Neural progenitor cell (in vitro differentiated cells): ENCODE measurements around the gene SLC11A2. TPM values are rescaled to one million over a fixed set of nuclear protein-coding genes. Genes with fewer than 3 reads are reported as not detected.

ENCODE experiments used
- DNase-seq: peaks from one replicate; pipeline ENCODE4 v3.0.0-alpha.2; 2016; ENCODE audit warnings: low spot score
- H2AFZ ChIP-seq: fragments of 200-600 bp; sonication (generic); replicated peaks from 2 replicates; pipeline ENCODE4 v1.6.1; 2016; ENCODE audit warnings: antibody characterized with exemption
- H3F3A ChIP-seq: fragments of 200-600 bp; sonication (generic); 2 replicates; pipeline ENCODE4 v1.6.1; 2016; ENCODE audit warnings: antibody characterized with exemption, low read depth
- H3K27ac ChIP-seq: fragments of 200-600 bp; sonication (generic); 2 replicates; pipeline ENCODE4 v1.5.1; 2016; ENCODE audit warnings: mild to moderate bottlenecking
- H3K27me3 ChIP-seq: fragments of 200-600 bp; sonication (generic); 2 replicates; pipeline ENCODE4 v1.6.1; 2016; ENCODE audit warnings: mild to moderate bottlenecking, moderate library complexity
- H3K36me3 ChIP-seq: fragments of 200-600 bp; sonication (generic); 2 replicates; pipeline ENCODE4 v1.5.1; 2016
- H3K4me1 ChIP-seq: fragments of 200-600 bp; sonication (generic); 2 replicates; pipeline ENCODE4 v1.6.1; 2016; ENCODE audit warnings: mixed run types
- H3K4me2 ChIP-seq: fragments of 200-600 bp; sonication (generic); 2 replicates; pipeline ENCODE4 v1.6.1; 2016
- H3K4me3 ChIP-seq: fragments of 200-600 bp; sonication (generic); 2 replicates; pipeline ENCODE4 v1.5.1; 2016
- H3K79me2 ChIP-seq: fragments of 200-600 bp; sonication (generic); 2 replicates; pipeline ENCODE4 v1.6.1; 2016; ENCODE audit warnings: low read depth
- H3K9ac ChIP-seq: fragments of 200-600 bp; sonication (generic); 2 replicates; pipeline ENCODE4 v1.6.1; 2016
- H3K9me3 ChIP-seq: fragments of 200-600 bp; sonication (generic); 2 replicates; pipeline ENCODE4 v1.5.1; 2016; ENCODE audit warnings: low read depth
- H4K20me1 ChIP-seq: fragments of 200-600 bp; sonication (generic); 2 replicates; pipeline ENCODE4 v1.6.1; 2016; ENCODE audit warnings: low read depth
- H3K27ac Mint-ChIP-seq: 3 replicates; pipeline ENCODE4 v1.8.0; 2021; ENCODE audit warnings: mixed read lengths
- H3K27me3 Mint-ChIP-seq: 2 replicates; pipeline ENCODE4 v1.8.0; 2022; ENCODE audit warnings: low read depth, mild to moderate bottlenecking, inconsistent platforms, moderate library complexity, mixed read lengths; ENCODE audit not compliant: insufficient read depth
- H3K36me3 Mint-ChIP-seq: 3 replicates; pipeline ENCODE4 v1.8.0; 2021; ENCODE audit warnings: mixed read lengths
- H3K4me1 Mint-ChIP-seq: 3 replicates; pipeline ENCODE4 v1.8.0; 2021; ENCODE audit warnings: mixed read lengths
- H3K4me3 Mint-ChIP-seq: 3 replicates; pipeline ENCODE4 v1.8.0; 2021; ENCODE audit warnings: mild to moderate bottlenecking, moderate library complexity, mixed read lengths
- H3K9me3 Mint-ChIP-seq: 3 replicates; pipeline ENCODE4 v1.8.0; 2020; ENCODE audit warnings: mixed read lengths
- EZH2 ChIP-seq: fragments of 200-600 bp; sonication (generic); IDR thresholded peaks from 2 replicates; pipeline ENCODE4 v1.6.1; 2017; ENCODE audit warnings: antibody characterized with exemption, mild to moderate bottlenecking, moderate library complexity
- EZH2phosphoT487 ChIP-seq: fragments of 200-600 bp; sonication (generic); IDR thresholded peaks from 2 replicates; pipeline ENCODE4 v1.6.1; 2017; ENCODE audit warnings: antibody characterized with exemption
- total RNA-seq: library from RNA; depleted of rRNA; stranded (reverse); fragments of >200 nt; gene quantifications from 2 replicates; pipeline ENCODE4 v1.2.3, GENCODE V29; 2015; ENCODE audit warnings: low replicate concordance
- TF ChIP-seq, protein P1 (sequence below): fragments of 200-600 bp; sonication (generic); IDR thresholded peaks from 2 replicates; pipeline ENCODE4 v1.5.1; 2017; ENCODE audit warnings: antibody characterized with exemption, mild to moderate bottlenecking

Gene SLC11A2
- total RNA-seq, 1 donor from 2014 or later, result 62.7 TPM

DNA sequence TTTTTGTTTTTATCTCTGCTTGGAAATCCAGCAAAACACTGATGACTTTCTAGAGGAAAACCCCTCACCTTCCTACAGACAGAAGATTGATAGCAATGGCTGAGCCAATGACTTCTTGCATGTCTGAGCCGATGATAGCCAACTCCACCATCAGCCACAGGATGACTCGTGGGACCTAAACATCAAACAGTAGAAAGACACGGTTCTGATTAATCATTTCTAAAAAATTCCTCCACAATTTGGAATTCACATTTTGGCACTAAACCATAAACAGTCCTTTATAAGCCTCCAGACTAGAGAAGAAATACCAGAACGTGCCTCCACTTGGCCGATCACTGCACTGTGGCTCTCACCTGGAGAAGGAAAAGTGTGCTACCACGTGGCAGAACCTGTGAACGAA, 25.9 kb downstream of the SLC11A2 start:
- Histone ChIP-seq H3K79me2 (no peaks in the 10 kb centered on the region), H3K36me3 (no peaks in the 10 kb centered on the region), H3K4me2 (no peak overlapping the region), H3K27me3 (no peaks in the 10 kb centered on the region), H2AFZ (no peak overlapping the region), H3F3A (no peaks in the 10 kb centered on the region), H3K4me3 (no peak overlapping the region), H3K27ac (no peak overlapping the region), H3K9ac (no peak overlapping the region), H3K9me3 (no peaks in the 10 kb centered on the region), H4K20me1 (no peaks in the 10 kb centered on the region), H3K4me1 (no peaks in the 10 kb centered on the region)
- Mint-ChIP-seq H3K4me3 (no peak overlapping the region), H3K27ac (no peak overlapping the region), H3K27me3 (no peaks in the 10 kb centered on the region), H3K4me1 (no peaks in the 10 kb centered on the region), H3K36me3 (peaks cover 28% of the 10 kb centered on the region), H3K9me3 (no peaks in the 10 kb centered on the region)
- no peak for DNase-seq
- TF ChIP-seq, protein P1, sequence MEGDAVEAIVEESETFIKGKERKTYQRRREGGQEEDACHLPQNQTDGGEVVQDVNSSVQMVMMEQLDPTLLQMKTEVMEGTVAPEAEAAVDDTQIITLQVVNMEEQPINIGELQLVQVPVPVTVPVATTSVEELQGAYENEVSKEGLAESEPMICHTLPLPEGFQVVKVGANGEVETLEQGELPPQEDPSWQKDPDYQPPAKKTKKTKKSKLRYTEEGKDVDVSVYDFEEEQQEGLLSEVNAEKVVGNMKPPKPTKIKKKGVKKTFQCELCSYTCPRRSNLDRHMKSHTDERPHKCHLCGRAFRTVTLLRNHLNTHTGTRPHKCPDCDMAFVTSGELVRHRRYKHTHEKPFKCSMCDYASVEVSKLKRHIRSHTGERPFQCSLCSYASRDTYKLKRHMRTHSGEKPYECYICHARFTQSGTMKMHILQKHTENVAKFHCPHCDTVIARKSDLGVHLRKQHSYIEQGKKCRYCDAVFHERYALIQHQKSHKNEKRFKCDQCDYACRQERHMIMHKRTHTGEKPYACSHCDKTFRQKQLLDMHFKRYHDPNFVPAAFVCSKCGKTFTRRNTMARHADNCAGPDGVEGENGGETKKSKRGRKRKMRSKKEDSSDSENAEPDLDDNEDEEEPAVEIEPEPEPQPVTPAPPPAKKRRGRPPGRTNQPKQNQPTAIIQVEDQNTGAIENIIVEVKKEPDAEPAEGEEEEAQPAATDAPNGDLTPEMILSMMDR, result no peak
- no peak for TF ChIP-seq EZH2
- no peak for TF ChIP-seq EZH2phosphoT487

DNA sequence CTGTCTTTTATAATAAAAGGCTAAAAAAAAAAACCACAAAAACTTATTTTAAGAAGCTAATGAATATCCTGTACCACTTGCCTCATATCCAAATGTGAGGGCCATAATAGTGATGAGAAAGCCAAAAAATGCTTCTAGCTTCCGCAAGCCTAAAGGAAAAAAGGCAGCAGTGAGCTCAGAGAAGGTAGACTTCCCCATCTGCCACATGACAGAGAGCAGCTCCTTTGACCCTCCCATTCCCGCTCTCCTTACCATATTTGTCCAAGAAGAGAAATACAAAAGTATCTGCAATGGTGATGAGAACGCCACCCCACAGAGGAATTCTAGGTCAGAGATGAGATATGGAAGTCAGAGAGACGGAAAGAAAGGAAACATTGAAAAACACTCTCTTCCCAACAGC, 27.1 kb downstream of the SLC11A2 start:
- no peaks in the 10 kb centered on the region for H3K79me2 ChIP-seq
- no peaks in the 10 kb centered on the region for H3K4me1 ChIP-seq
- H3K27ac ChIP-seq, result no peak overlapping the region
- DNase-seq, result no peak
- no peak overlapping the region for H3K4me3 Mint-ChIP-seq
- H3K36me3 ChIP-seq, result no peaks in the 10 kb centered on the region
- no peaks in the 10 kb centered on the region for H3K9me3 ChIP-seq
- H3K36me3 Mint-ChIP-seq, result peaks cover 36% of the 10 kb centered on the region
- no peak overlapping the region for H3K27ac Mint-ChIP-seq
- H3K4me2 ChIP-seq, result no peak overlapping the region
- H3K4me1 Mint-ChIP-seq, result no peaks in the 10 kb centered on the region
- no peaks in the 10 kb centered on the region for H3K27me3 ChIP-seq
- no peaks in the 10 kb centered on the region for H3F3A ChIP-seq
- H4K20me1 ChIP-seq, result no peaks in the 10 kb centered on the region
- no peak overlapping the region for H3K4me3 ChIP-seq
- H2AFZ ChIP-seq, result no peak overlapping the region
- no peaks in the 10 kb centered on the region for H3K27me3 Mint-ChIP-seq
- no peaks in the 10 kb centered on the region for H3K9me3 Mint-ChIP-seq
- no peak overlapping the region for H3K9ac ChIP-seq
- TF ChIP-seq, protein P1, result no peak
- TF ChIP-seq EZH2, result no peak
- no peak for TF ChIP-seq EZH2phosphoT487

GRCh38 chr12:50992819-50993218, 33.4 kb downstream of the SLC11A2 start:
- no peak overlapping the region for H3K4me3 Mint-ChIP-seq
- Histone ChIP-seq H3K36me3 (no peaks in the 10 kb centered on the region), H3K27me3 (no peaks in the 10 kb centered on the region), H3F3A (peaks cover 3% of the 10 kb centered on the region), H2AFZ (no peak overlapping the region), H3K9me3 (no peaks in the 10 kb centered on the region), H3K4me2 (no peak overlapping the region), H3K4me1 (no peaks in the 10 kb centered on the region), H3K79me2 (no peaks in the 10 kb centered on the region), H3K9ac (no peak overlapping the region), H3K4me3 (no peak overlapping the region), H4K20me1 (no peaks in the 10 kb centered on the region), H3K27ac (no peak overlapping the region)
- no peaks in the 10 kb centered on the region for H3K4me1 Mint-ChIP-seq
- H3K27ac Mint-ChIP-seq, result no peak overlapping the region
- TF ChIP-seq EZH2 (no peak), EZH2phosphoT487 (no peak)
- TF ChIP-seq, protein P1, result no peak
- peaks cover 2% of the 10 kb centered on the region for H3K27me3 Mint-ChIP-seq
- no peak for DNase-seq
- peaks cover 42% of the 10 kb centered on the region for H3K36me3 Mint-ChIP-seq
- no peaks in the 10 kb centered on the region for H3K9me3 Mint-ChIP-seq

- H3K4me3 Mint-ChIP-seq, result no peak overlapping the region
These were observed 34.9 kb downstream of the SLC11A2 start for GRCh38 chr12:50991291-50991690.

More at GRCh38 chr12:50991291-50991690, 34.9 kb downstream of the SLC11A2 start:
- Mint-ChIP-seq H3K9me3 (no peaks in the 10 kb centered on the region), H3K27me3 (peaks cover 2% of the 10 kb centered on the region), H3K27ac (no peak overlapping the region), H3K4me1 (no peaks in the 10 kb centered on the region), H3K36me3 (peaks cover 36% of the 10 kb centered on the region)
- Histone ChIP-seq H3K4me1 (no peaks in the 10 kb centered on the region), H3K9ac (no peak overlapping the region), H3K4me3 (no peak overlapping the region), H3K27ac (no peak overlapping the region), H3K27me3 (no peaks in the 10 kb centered on the region), H3F3A (peaks cover 11% of the 10 kb centered on the region), H3K4me2 (no peak overlapping the region), H3K36me3 (no peaks in the 10 kb centered on the region), H2AFZ (no peak overlapping the region), H3K79me2 (no peaks in the 10 kb centered on the region), H3K9me3 (no peaks in the 10 kb centered on the region), H4K20me1 (peaks cover 3% of the 10 kb centered on the region)
- no peak for TF ChIP-seq EZH2phosphoT487
- TF ChIP-seq EZH2, result no peak
- TF ChIP-seq, protein P1, result no peak
- DNase-seq, result no peak
